Upper lobe of right lung (tissue), 1 donor: ENCODE data around the gene PTPN9. TPM values are rescaled to one million over a fixed set of nuclear protein-coding genes. Genes with fewer than 3 reads are reported as not detected.
"Not testable (repeated sequence)": the region's sequence is repeated elsewhere in the genome, so short reads cannot be mapped to it uniquely, and the experiment has no call there.

Experiments used
- ATAC-seq: fragments of 200-7000 bp; cut with Tn5 transposase; one replicate; pipeline ENCODE4 v1.9.1; 2020; ENCODE audit warnings: mild to moderate bottlenecking, moderate library complexity
- DNase-seq: peaks from one replicate; pipeline ENCODE4 v3.0.0-alpha.2; 2020
- H3K27ac ChIP-seq: fragments of 200-600 bp; one replicate; pipeline ENCODE4 v1.8.0; 2022
- H3K27me3 ChIP-seq: fragments of 200-600 bp; one replicate; pipeline ENCODE4 v1.8.0; 2022; ENCODE audit warnings: mild to moderate bottlenecking
- H3K36me3 ChIP-seq: fragments of 200-600 bp; one replicate; pipeline ENCODE4 v1.8.0; 2022
- H3K4me1 ChIP-seq: fragments of 200-600 bp; one replicate; pipeline ENCODE4 v1.8.0; 2022
- H3K4me3 ChIP-seq: fragments of 200-600 bp; one replicate; pipeline ENCODE4 v1.8.0; 2022; ENCODE audit warnings: mild to moderate bottlenecking
- H3K9me3 ChIP-seq: fragments of 200-600 bp; one replicate; pipeline ENCODE4 v1.8.0; 2022
- intact Hi-C: fragments of 100-400 bp; cut with DNase I; formaldehyde crosslinking; loops from one replicate; pipeline ENCODE4 v1.11.0; 2022
- total RNA-seq: library from RNA; stranded (reverse); fragmentation: NEBNext Ultra II Directional; extraction: Animal tissue kit (Norgen Biotek cat#: 25700); gene quantifications from one replicate; pipeline ENCODE4 v1.2.1, GENCODE V29; 2021
- TF ChIP-seq, protein P1 (sequence below): fragments of 200-600 bp; IDR thresholded peaks from one replicate; pipeline ENCODE4 v1.8.0; 2022; ENCODE audit warnings: antibody characterized with exemption
- donor health status: DM: no; HTN: yes; CAD: no; lungs with severe emphysema.

The PTPN9 gene
- total RNA-seq, 1 donor from 2014 or later: 26.0 TPM

GRCh38 chr15:75530169-75530568 lies 48.9 kb downstream of the PTPN9 start:
- H3K9me3 ChIP-seq: no peaks in the 10 kb centered on the region
- TF ChIP-seq, protein P1, sequence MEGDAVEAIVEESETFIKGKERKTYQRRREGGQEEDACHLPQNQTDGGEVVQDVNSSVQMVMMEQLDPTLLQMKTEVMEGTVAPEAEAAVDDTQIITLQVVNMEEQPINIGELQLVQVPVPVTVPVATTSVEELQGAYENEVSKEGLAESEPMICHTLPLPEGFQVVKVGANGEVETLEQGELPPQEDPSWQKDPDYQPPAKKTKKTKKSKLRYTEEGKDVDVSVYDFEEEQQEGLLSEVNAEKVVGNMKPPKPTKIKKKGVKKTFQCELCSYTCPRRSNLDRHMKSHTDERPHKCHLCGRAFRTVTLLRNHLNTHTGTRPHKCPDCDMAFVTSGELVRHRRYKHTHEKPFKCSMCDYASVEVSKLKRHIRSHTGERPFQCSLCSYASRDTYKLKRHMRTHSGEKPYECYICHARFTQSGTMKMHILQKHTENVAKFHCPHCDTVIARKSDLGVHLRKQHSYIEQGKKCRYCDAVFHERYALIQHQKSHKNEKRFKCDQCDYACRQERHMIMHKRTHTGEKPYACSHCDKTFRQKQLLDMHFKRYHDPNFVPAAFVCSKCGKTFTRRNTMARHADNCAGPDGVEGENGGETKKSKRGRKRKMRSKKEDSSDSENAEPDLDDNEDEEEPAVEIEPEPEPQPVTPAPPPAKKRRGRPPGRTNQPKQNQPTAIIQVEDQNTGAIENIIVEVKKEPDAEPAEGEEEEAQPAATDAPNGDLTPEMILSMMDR: no peak
- H3K4me3 ChIP-seq: no peak overlapping the region
- DNase-seq (no peak), ATAC-seq (no peak)
- H3K36me3 ChIP-seq: peaks cover 17% of the 10 kb centered on the region
- intact Hi-C loops: no loop called here
- H3K27me3 ChIP-seq: no peaks in the 10 kb centered on the region
- peaks cover 25% of the 10 kb centered on the region for H3K4me1 ChIP-seq
- no peak overlapping the region for H3K27ac ChIP-seq

DNA sequence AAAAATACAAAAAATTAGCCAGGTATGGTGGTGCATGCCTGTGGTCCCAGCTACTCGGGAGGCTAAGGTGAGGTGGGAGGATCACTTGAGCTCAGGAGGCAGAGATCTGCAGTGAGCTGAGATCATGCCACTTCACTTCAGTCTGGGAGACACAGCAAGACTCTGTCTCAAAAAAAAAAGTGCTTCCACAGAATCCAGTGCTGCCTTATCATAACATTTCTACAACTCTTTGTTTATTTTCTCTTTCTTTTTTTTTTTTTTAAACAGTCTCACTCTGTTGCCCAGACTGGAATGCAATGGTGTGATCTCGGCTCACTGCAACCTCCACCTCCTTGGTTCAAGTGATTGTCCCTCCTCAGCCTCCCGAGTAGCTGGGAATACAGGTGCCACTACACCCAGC lies 53.4 kb downstream of the PTPN9 start:
- H3K27me3 ChIP-seq, H3K9me3 ChIP-seq, H3K27ac ChIP-seq, ATAC-seq, H3K4me3 ChIP-seq, H3K4me1 ChIP-seq, intact Hi-C loops, DNase-seq: not testable (repeated sequence)
- H3K36me3 ChIP-seq: peaks cover 49% of the 10 kb centered on the region

DNA sequence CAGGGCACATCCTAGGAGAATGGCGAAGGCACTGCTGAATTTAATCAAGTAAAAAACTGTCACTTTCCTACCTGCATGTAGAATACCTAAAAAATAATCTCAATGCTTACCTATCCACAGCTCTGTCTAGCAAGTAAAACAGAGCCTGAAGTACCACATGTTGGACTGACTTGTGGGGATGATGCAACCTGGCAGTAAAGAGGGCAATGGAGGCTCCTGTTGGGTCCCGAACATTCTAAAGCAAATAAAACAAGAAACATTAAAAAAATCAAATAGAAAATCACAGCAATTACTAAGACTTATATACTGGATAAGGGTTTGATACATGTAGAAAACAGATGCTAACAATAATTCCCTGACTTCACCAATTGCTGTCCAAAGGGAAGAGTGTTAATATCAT lies 56.1 kb downstream of the PTPN9 start:
- H3K36me3 ChIP-seq: peaks cover 74% of the 10 kb centered on the region
- H3K4me1 ChIP-seq: peaks cover 2% of the 10 kb centered on the region
- H3K27me3 ChIP-seq: no peaks in the 10 kb centered on the region
- H3K9me3 ChIP-seq: no peaks in the 10 kb centered on the region
- no peak overlapping the region for H3K4me3 ChIP-seq
- no peak for ATAC-seq
- no peak for DNase-seq
- H3K27ac ChIP-seq: no peak overlapping the region
- TF ChIP-seq, protein P1: no peak
- intact Hi-C loops: no loop called here

DNA sequence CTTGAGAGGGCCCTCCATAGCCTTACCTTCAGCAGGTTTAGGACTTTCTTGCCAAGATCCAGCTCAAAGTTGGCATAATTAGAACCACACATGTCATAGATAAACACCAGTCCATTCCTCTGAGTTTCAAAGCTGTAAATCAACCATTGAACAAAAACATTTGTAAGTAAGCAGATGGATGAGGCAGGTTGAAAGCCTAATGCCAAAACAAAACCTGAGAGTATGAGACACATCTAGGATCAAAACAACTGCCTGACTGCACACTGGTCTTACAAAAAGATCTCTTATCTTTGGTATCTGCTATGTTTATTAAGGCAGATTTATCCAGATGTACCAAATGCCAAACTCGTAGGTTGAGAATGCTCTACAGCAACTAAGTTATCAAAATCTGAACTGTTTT lies 61.9 kb downstream of the PTPN9 start:
- Histone ChIP-seq H3K4me3 (no peak overlapping the region), H3K4me1 (no peaks in the 10 kb centered on the region), H3K36me3 (peaks cover 86% of the 10 kb centered on the region), H3K27me3 (no peaks in the 10 kb centered on the region), H3K27ac (no peak overlapping the region), H3K9me3 (no peaks in the 10 kb centered on the region)
- intact Hi-C loops: no loop called here
- DNase-seq (no peak), ATAC-seq (no peak)
- TF ChIP-seq, protein P1: no peak

DNA sequence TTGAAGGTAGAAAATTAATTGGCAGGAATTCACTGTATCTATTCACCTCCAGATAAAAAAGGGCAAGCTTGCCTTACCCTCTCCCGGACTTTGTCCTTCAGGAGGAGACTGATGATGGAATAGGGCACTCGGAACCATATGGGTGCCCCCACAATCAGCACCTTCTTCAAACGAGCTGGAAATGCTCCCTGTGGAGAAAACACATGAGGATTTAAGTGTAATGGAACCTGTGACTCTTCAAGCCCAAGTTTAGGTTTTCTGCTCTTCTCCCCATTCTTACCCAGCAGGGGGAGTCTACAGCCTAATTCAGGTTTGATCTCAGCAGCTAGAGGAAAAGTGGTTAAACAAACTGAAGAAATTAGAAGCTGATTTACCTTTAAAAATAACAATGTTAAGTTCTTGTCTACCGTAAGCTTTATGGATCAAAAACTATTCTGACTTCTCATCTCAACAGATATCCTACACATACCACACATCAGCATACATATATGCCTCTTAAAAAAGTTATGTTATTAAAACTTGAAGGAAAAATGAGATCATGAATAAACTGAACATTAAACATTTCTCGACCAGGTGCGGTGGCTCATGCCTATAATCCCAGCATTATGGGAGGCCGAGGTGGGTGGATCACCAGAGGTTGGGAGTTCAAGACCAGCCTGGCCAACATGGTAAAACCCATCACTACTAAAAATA lies 70.1 kb downstream of the PTPN9 start:
- Histone ChIP-seq H3K4me1 (no peaks in the 10 kb centered on the region), H3K36me3 (peaks cover 57% of the 10 kb centered on the region), H3K9me3 (no peaks in the 10 kb centered on the region), H3K27me3 (no peaks in the 10 kb centered on the region), H3K4me3 (no peak overlapping the region), H3K27ac (no peak overlapping the region)
- TF ChIP-seq, protein P1: peak; percentile 43
- ATAC-seq: no peak
- no peak for DNase-seq
- intact Hi-C loops: no loop called here

- intact Hi-C loops: no loop called here
- H3K9me3 ChIP-seq: no peaks in the 10 kb centered on the region
- TF ChIP-seq, protein P1: no peak
- DNase-seq (no peak), ATAC-seq (no peak)
- H3K36me3 ChIP-seq: peaks cover 49% of the 10 kb centered on the region
- no peaks in the 10 kb centered on the region for H3K4me1 ChIP-seq
- no peak overlapping the region for H3K4me3 ChIP-seq
- no peaks in the 10 kb centered on the region for H3K27me3 ChIP-seq
- H3K27ac ChIP-seq: no peak overlapping the region
Observed at GRCh38 chr15:75502360-75502759, 76.8 kb downstream of the PTPN9 start.
